Measurements from ENCODE around the gene CCR1. TPM values are rescaled to one million over a fixed set of nuclear protein-coding genes. Genes with fewer than 3 reads are reported as not detected.

CCR1 gene
- total and polyA plus RNA-seq, 2 of the 4 experiments (the other 2 are of a cell fraction), result not detected

DNA sequence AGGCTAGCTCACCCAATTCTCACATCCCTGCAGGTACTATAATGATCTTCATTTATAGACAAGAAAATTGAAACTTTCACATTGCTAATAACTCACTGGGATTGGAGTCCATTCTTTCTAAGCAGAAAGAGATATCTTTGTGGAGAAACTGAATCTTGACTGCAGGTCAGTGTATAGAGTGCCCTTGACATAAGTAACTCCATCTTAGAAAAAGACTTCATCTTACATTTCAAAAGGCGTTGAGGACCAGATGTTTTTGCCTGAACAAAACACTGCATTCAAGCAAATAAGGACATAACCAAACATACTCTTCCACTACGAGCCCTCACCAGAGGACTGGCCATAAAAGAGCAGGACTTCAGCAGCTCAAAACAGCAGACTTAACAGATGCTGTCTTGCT is 27.3 kb upstream of the CCR1 start:
- Histone ChIP-seq H2AK9ac (replicated peaks; ENCODE audit: low read depth, low read length, poor library complexity) (no peak overlapping the region), H3K4me2 (ENCODE audit: low read depth, low read length) (no peak overlapping the region), H3K9me1 (ENCODE audit: insufficient read depth, low read length) (no peaks in the 10 kb centered on the region), H3K9ac (ENCODE audit: low read depth, low read length) (no peak overlapping the region), H3K14ac (replicated peaks; ENCODE audit: low read depth, low read length) (no peak overlapping the region), H2BK120ac (ENCODE audit: low read depth, low read length) (no peak overlapping the region), H3K18ac (ENCODE audit: low read depth, low read length) (no peak overlapping the region), H4K5ac (ENCODE audit: low read depth, low read length) (no peak overlapping the region), H4K20me1 (ENCODE audit: insufficient read depth, low read length) (no peaks in the 10 kb centered on the region), H2AFZ (replicated peaks; ENCODE audit: low read length, poor library complexity) (no peak overlapping the region), H3K9me3 (ENCODE audit: control insufficient read depth, insufficient read depth, low read length) (no peaks in the 10 kb centered on the region; the same call in 1 of the 2 replicates), H3K27ac (ENCODE audit: insufficient read depth, low read length) (no peak overlapping the region), H4K8ac (ENCODE audit: low read depth in 2 of 2, low read length in 2 of 2) (no peak overlapping the region), H3K23ac (ENCODE audit: low read depth, low read length) (no peak overlapping the region), H3K4ac (ENCODE audit: low read depth, low read length) (no peak overlapping the region), H3K27me3 (ENCODE audit: control insufficient read depth, insufficient read depth, low read length) (peaks cover 31% of the 10 kb centered on the region), H3K4me1 (ENCODE audit: control insufficient read depth, insufficient read depth, low read length) (no peaks in the 10 kb centered on the region), H3K36me3 (ENCODE audit: control insufficient read depth, insufficient read depth, low read length) (no peaks in the 10 kb centered on the region), H2BK5ac (ENCODE audit: low read depth, low read length, poor library complexity, severe bottlenecking) (no peak overlapping the region), H3K56ac (ENCODE audit: extremely low read depth, insufficient read depth, low read length) (no peak overlapping the region), H4K91ac (ENCODE audit: insufficient read depth, low read depth, low read length) (no peak overlapping the region), H2BK20ac (ENCODE audit: low read depth, low read length) (no peak overlapping the region), H3K4me3 (ENCODE audit: insufficient read depth, low read depth, low read length) (no peak overlapping the region), H2BK15ac (ENCODE audit: low read depth, low read length) (no peak overlapping the region), H2AK5ac (ENCODE audit: low read depth, low read length) (no peak overlapping the region), H3K79me1 (ENCODE audit: low read depth in 1 of 2, low read length in 2 of 2) (no peaks in the 10 kb centered on the region)
- in situ Hi-C loops (cut with MboI; ENCODE audit: low sequenced_read_pairs) (no loop called here), dilution Hi-C loops (cut with HindIII; ENCODE audit: low sequenced_read_pairs, unreplicated experiment) (no loop called here), intact Hi-C loops (cut with micrococcal nuclease) (no loop called here)
- ChIA-PET CTCF (no interaction called here), POLR2A (ENCODE audit: unreplicated experiment) (no interaction called here)
- DNase-seq (no peak), ATAC-seq (ENCODE audit: low read depth) (no peak)
- BruUV-seq (replicated peaks), result no TSS peak
- no peak for TF ChIP-seq FOS (IDR thresholded peaks at IDR 0.05; ENCODE audit: low read depth, low read length)
- TF ChIP-seq, protein P1, sequence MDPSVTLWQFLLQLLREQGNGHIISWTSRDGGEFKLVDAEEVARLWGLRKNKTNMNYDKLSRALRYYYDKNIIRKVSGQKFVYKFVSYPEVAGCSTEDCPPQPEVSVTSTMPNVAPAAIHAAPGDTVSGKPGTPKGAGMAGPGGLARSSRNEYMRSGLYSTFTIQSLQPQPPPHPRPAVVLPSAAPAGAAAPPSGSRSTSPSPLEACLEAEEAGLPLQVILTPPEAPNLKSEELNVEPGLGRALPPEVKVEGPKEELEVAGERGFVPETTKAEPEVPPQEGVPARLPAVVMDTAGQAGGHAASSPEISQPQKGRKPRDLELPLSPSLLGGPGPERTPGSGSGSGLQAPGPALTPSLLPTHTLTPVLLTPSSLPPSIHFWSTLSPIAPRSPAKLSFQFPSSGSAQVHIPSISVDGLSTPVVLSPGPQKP (IDR thresholded peaks at IDR 0.05; ENCODE audit: borderline replicate concordance, low read depth, low read length), result no peak
- TF ChIP-seq, protein P2, sequence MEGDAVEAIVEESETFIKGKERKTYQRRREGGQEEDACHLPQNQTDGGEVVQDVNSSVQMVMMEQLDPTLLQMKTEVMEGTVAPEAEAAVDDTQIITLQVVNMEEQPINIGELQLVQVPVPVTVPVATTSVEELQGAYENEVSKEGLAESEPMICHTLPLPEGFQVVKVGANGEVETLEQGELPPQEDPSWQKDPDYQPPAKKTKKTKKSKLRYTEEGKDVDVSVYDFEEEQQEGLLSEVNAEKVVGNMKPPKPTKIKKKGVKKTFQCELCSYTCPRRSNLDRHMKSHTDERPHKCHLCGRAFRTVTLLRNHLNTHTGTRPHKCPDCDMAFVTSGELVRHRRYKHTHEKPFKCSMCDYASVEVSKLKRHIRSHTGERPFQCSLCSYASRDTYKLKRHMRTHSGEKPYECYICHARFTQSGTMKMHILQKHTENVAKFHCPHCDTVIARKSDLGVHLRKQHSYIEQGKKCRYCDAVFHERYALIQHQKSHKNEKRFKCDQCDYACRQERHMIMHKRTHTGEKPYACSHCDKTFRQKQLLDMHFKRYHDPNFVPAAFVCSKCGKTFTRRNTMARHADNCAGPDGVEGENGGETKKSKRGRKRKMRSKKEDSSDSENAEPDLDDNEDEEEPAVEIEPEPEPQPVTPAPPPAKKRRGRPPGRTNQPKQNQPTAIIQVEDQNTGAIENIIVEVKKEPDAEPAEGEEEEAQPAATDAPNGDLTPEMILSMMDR (conservative IDR thresholded peaks at IDR 0.05; ENCODE audit: low read depth, low read length), result no peak
- no peak for TF ChIP-seq BHLHE40 (IDR thresholded peaks at IDR 0.05; ENCODE audit: low read depth, low read length)
- no peak for TF ChIP-seq MAFK (IDR thresholded peaks at IDR 0.05; ENCODE audit: low read depth, low read length)
- TF ChIP-seq MXI1 (IDR thresholded peaks at IDR 0.05; ENCODE audit: borderline replicate concordance, low read depth, low read length), result no peak
- no peak for TF ChIP-seq RFX5 (IDR thresholded peaks at IDR 0.05; ENCODE audit: low read depth, low read length)
- no peak for TF ChIP-seq RCOR1 (IDR thresholded peaks at IDR 0.05; ENCODE audit: insufficient replicate concordance, low read length)
- TF ChIP-seq NFE2L2 (IDR thresholded peaks at IDR 0.05; ENCODE audit: low read depth, low read length), result no peak
- no peak for TF ChIP-seq POLR2A (IDR thresholded peaks at IDR 0.05; ENCODE audit: low read depth, low read length)
- TF ChIP-seq, protein P3, sequence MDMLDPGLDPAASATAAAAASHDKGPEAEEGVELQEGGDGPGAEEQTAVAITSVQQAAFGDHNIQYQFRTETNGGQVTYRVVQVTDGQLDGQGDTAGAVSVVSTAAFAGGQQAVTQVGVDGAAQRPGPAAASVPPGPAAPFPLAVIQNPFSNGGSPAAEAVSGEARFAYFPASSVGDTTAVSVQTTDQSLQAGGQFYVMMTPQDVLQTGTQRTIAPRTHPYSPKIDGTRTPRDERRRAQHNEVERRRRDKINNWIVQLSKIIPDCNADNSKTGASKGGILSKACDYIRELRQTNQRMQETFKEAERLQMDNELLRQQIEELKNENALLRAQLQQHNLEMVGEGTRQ (IDR thresholded peaks at IDR 0.05; ENCODE audit: low read depth, low read length), result no peak
- TF ChIP-seq MAZ (IDR thresholded peaks at IDR 0.05; ENCODE audit: borderline replicate concordance, low read depth, low read length), result no peak
- no peak for TF ChIP-seq CHD1 (IDR thresholded peaks at IDR 0.05; ENCODE audit: low read depth, low read length)
- no peak for TF ChIP-seq SMC3 (IDR thresholded peaks at IDR 0.05; ENCODE audit: low read depth, low read length)
- no peak for TF ChIP-seq RAD21 (IDR thresholded peaks at IDR 0.05; ENCODE audit: low read length)
- no peak for TF ChIP-seq CEBPB (IDR thresholded peaks at IDR 0.05; ENCODE audit: low read depth, low read length)
- 86% methylated on average over 1 of the region's 2 CpGs; no CpG with 5 or more reads in 1 of the 2 experiments for WGBS, 2 experiments (ENCODE audit: extremely low coverage in 2 of 2, insufficient read length in 1 of 2)

All from IMR-90 (cell line).